HepG2 (cell line): ENCODE data around the gene SRD5A1. TPM values are rescaled to one million over a fixed set of nuclear protein-coding genes. Genes with fewer than 3 reads are reported as not detected.
A peak's percentile ranks its signal among the peaks of the same experiment; 100 is the strongest.

ENCODE experiments used
- CEBPB ChIP-seq: IDR thresholded peaks from 2 replicates; pipeline ENCODE4 v1.6.1; 2011; ENCODE audit warnings: low read depth, low read length, improper control_type of control experiment, borderline replicate concordance
- CTCF ChIP-seq: sonication (generic); formaldehyde crosslinking; IDR thresholded peaks from 2 replicates; pipeline ENCODE4 v1.5.0; 2020; ENCODE audit warnings: mild to moderate bottlenecking, missing genetic modification reagents, moderate library complexity
- ETV5 ChIP-seq: IDR thresholded peaks from 2 replicates; pipeline ENCODE4 v1.6.1; 2018; ENCODE audit warnings: missing biosample characterization, missing genetic modification reagents, inconsistent platforms, borderline replicate concordance
- FOSL2 ChIP-seq: sonication (generic); formaldehyde crosslinking; IDR thresholded peaks from 2 replicates; pipeline ENCODE4 v1.4.0; 2020; ENCODE audit warnings: missing genetic modification reagents
- HIC2 ChIP-seq: sonication (generic); formaldehyde crosslinking; IDR thresholded peaks from 2 replicates; pipeline ENCODE4 v1.9.0; 2022; ENCODE audit warnings: low read depth, missing genetic modification reagents
- HNF4A ChIP-seq: sonication (generic); formaldehyde crosslinking; IDR thresholded peaks from 2 replicates; pipeline ENCODE4 v1.4.0; 2020; ENCODE audit warnings: missing genetic modification reagents
- HOMEZ ChIP-seq: IDR thresholded peaks from 2 replicates; pipeline ENCODE4 v1.6.1; 2016; ENCODE audit warnings: low read depth
- NFKB2 ChIP-seq: sonication (generic); formaldehyde crosslinking; IDR thresholded peaks from 2 replicates; pipeline ENCODE4 v1.4.0; 2020; ENCODE audit warnings: missing genetic modification reagents, borderline replicate concordance
- PLSCR1 ChIP-seq: sonication (generic); formaldehyde crosslinking; IDR thresholded peaks from 2 replicates; pipeline ENCODE4 v1.5.0; 2020; ENCODE audit warnings: missing genetic modification reagents, mild to moderate bottlenecking, borderline replicate concordance
- RARG ChIP-seq: sonication (generic); formaldehyde crosslinking; IDR thresholded peaks from 2 replicates; pipeline ENCODE4 v1.4.0; 2020; ENCODE audit warnings: low read depth, mild to moderate bottlenecking, missing genetic modification reagents
- SIN3A ChIP-seq: IDR thresholded peaks from 2 replicates; pipeline ENCODE4 v1.6.1; 2011; ENCODE audit warnings: low read depth, mild to moderate bottlenecking, control low read depth, low read length, borderline replicate concordance
- SKI ChIP-seq: fragments of 450-650 bp; IDR thresholded peaks from one replicate; pipeline ENCODE4 v1.6.1; 2018; ENCODE audit warnings: mild to moderate bottlenecking; ENCODE audit not compliant: partially characterized antibody
- STAT5B ChIP-seq: sonication (generic); formaldehyde crosslinking; IDR thresholded peaks from 2 replicates; pipeline ENCODE4 v1.4.0; 2020; ENCODE audit warnings: missing genetic modification reagents
- TP53 ChIP-seq: sonication (generic); formaldehyde crosslinking; conservative IDR thresholded peaks from 2 replicates; pipeline ENCODE4 v1.4.0; 2020; ENCODE audit warnings: missing genetic modification reagents
- ZNF513 ChIP-seq: sonication (generic); formaldehyde crosslinking; conservative IDR thresholded peaks from 2 replicates; pipeline ENCODE4 v1.5.0; 2020; ENCODE audit warnings: missing genetic modification reagents
- ZNF597 ChIP-seq: sonication (generic); formaldehyde crosslinking; IDR thresholded peaks from 2 replicates; pipeline ENCODE4 v1.5.0; 2020; ENCODE audit warnings: missing genetic modification reagents
- ZNF615 ChIP-seq: sonication (generic); formaldehyde crosslinking; IDR thresholded peaks from 2 replicates; pipeline ENCODE4 v1.5.0; 2020; ENCODE audit warnings: mild to moderate bottlenecking, missing genetic modification reagents, borderline replicate concordance
- ZNF7 ChIP-seq: IDR thresholded peaks from 2 replicates; pipeline ENCODE4 v1.6.1; 2016; ENCODE audit warnings: missing biosample characterization, missing genetic modification reagents
- ZNF83 ChIP-seq: sonication (generic); formaldehyde crosslinking; IDR thresholded peaks from 2 replicates; pipeline ENCODE4 v1.4.0; 2020; ENCODE audit warnings: missing genetic modification reagents, mild to moderate bottlenecking, borderline replicate concordance
- ZSCAN9 ChIP-seq: IDR thresholded peaks from 2 replicates; pipeline ENCODE4 v1.6.1; 2016; ENCODE audit warnings: borderline replicate concordance
- ZZZ3 ChIP-seq: sonication (generic); formaldehyde crosslinking; IDR thresholded peaks from 2 replicates; pipeline ENCODE4 v1.4.0; 2020; ENCODE audit warnings: missing genetic modification reagents, mild to moderate bottlenecking, borderline replicate concordance
- polyA plus RNA-seq, 8 experiments: library from polyadenylated mRNA; depleted of rRNA in 3 of 8; stranded (reverse) in 7 of 8; unstranded in 1 of 8; fragments of >200 nt; fragmentation: Illumina TruSeq in 4 of 8; extraction: Trizol in 4 of 8; gene quantifications; 2 replicates each; pipeline versions ENCODE4 v1.2.1 to v1.2.3, GENCODE V29; 2011 to 2016; ENCODE audit warnings: low read depth in 4 of 8, missing spikeins in 1 of 8, mixed read lengths in 1 of 8; ENCODE audit not compliant: insufficient read depth in 1 of 8
- total RNA-seq, 5 experiments: library from RNA; depleted of rRNA; stranded (reverse); fragments of >200 nt; fragmentation: Illumina TruSeq; extraction: Trizol; gene quantifications; 2 replicates each; pipeline ENCODE4 v1.2.3, GENCODE V29; 2016; ENCODE audit warnings: low read depth in 1 of 5

The SRD5A1 gene
- total and polyA plus RNA-seq, 2 of the 13 experiments (the other 11 are each of a cell fraction or from before 2014, with no cell fraction given): 6.1 to 9.9 TPM

- TF ChIP-seq CTCF (CRISPR knock-in tag) (no peak; the same call in 1 of the 2 replicates), ZZZ3 (CRISPR knock-in tag) (0 out of 2 replicates have a peak, but pooled peaks have one; percentile 19), PLSCR1 (CRISPR knock-in tag) (no peak), ZNF7 (CRISPR knock-in tag) (no peak), HNF4A (no peak), ZNF597 (CRISPR knock-in tag) (no peak), NFKB2 (CRISPR knock-in tag) (no peak; the same call in 1 of the 2 replicates), TP53 (CRISPR knock-in tag) (no peak), ZNF615 (CRISPR knock-in tag) (no peak), STAT5B (no peak), SIN3A (peak; percentile 71; the same call in 1 of the 2 replicates), HIC2 (CRISPR knock-in tag) (no peak), SKI (peak; percentile 17), RARG (CRISPR knock-in tag) (no peak), ZNF83 (no peak), FOSL2 (CRISPR knock-in tag) (no peak), ZSCAN9 (CRISPR knock-in tag) (no peak), ETV5 (peak; percentile 91), ZNF513 (CRISPR knock-in tag) (no peak), CEBPB (no peak), HOMEZ (CRISPR knock-in tag) (no peak)
These were observed at the start of gene SRD5A1, which contains the start of gene NSUN2 (continued) for GRCh38 chr5:6632888-6633468.
